IPS-20b (cell line): ENCODE results near the gene MESP2.
"Not testable (repeated sequence)": the region's sequence is repeated elsewhere in the genome, so short reads cannot be mapped to it uniquely, and the experiment has no call there.

ENCODE experiments used
- H3K27ac ChIP-seq: one replicate; pipeline ENCODE4 v1.5.1; 2013; ENCODE audit warnings: low read length
- H3K27me3 ChIP-seq: 2 replicates; pipeline ENCODE4 v1.6.1; 2013; ENCODE audit warnings: mild to moderate bottlenecking, low read length, inconsistent platforms; ENCODE audit not compliant: insufficient read depth
- H3K36me3 ChIP-seq: 2 replicates; pipeline ENCODE4 v1.6.1; 2013; ENCODE audit warnings: low read depth, mild to moderate bottlenecking, inconsistent platforms, low read length, moderate library complexity; ENCODE audit not compliant: insufficient read depth
- H3K4me1 ChIP-seq: 2 replicates; pipeline ENCODE4 v1.6.1; 2013; ENCODE audit warnings: mild to moderate bottlenecking, control low read depth, inconsistent platforms, low read length, moderate library complexity; ENCODE audit not compliant: insufficient read depth
- H3K4me3 ChIP-seq: 2 replicates; pipeline ENCODE4 v1.5.1; 2013; ENCODE audit warnings: mild to moderate bottlenecking, low read length, inconsistent platforms
- H3K9ac ChIP-seq: 2 replicates; pipeline ENCODE4 v1.6.1; 2013; ENCODE audit warnings: low read depth, mild to moderate bottlenecking, inconsistent platforms, low read length, moderate library complexity
- H3K9me3 ChIP-seq: 2 replicates; pipeline ENCODE4 v1.6.1; 2013; ENCODE audit warnings: mild to moderate bottlenecking, low read depth, low read length, inconsistent platforms; ENCODE audit not compliant: insufficient read depth

MESP2 gene

GRCh38 chr15:89770041-89770440 lies 6.1 kb upstream of the MESP2 start:
- H3K9ac ChIP-seq: no peak overlapping the region
- H3K27ac ChIP-seq: no peak overlapping the region
- H3K4me1 ChIP-seq: no peaks in the 10 kb centered on the region
- no peaks in the 10 kb centered on the region for H3K9me3 ChIP-seq
- H3K36me3 ChIP-seq: no peaks in the 10 kb centered on the region
- H3K27me3 ChIP-seq: peaks cover 7% of the 10 kb centered on the region
- H3K4me3 ChIP-seq: no peak overlapping the region

GRCh38 chr15:89772932-89773583 lies 3.1 kb upstream of the MESP2 start:
- H3K4me3 ChIP-seq: no peak overlapping the region
- H3K9me3 ChIP-seq: no peaks in the 10 kb centered on the region
- no peaks in the 10 kb centered on the region for H3K4me1 ChIP-seq
- H3K27ac ChIP-seq: no peak overlapping the region
- H3K9ac ChIP-seq: no peak overlapping the region
- no peaks in the 10 kb centered on the region for H3K36me3 ChIP-seq
- peaks cover 35% of the 10 kb centered on the region for H3K27me3 ChIP-seq

GRCh38 chr15:89774492-89774891 lies 1.6 kb upstream of the MESP2 start:
- H3K9ac ChIP-seq: no peak overlapping the region
- H3K4me3 ChIP-seq: no peak overlapping the region
- H3K9me3 ChIP-seq: no peaks in the 10 kb centered on the region
- no peak overlapping the region for H3K27ac ChIP-seq
- H3K36me3 ChIP-seq: no peaks in the 10 kb centered on the region
- no peaks in the 10 kb centered on the region for H3K4me1 ChIP-seq
- peaks cover 49% of the 10 kb centered on the region for H3K27me3 ChIP-seq

- Histone ChIP-seq H3K9ac (no peak overlapping the region), H3K4me3 (peak overlapping the region; percentile 57; the same call in 1 of the 2 replicates), H3K36me3 (no peaks in the 10 kb centered on the region), H3K27me3 (peaks cover 56% of the 10 kb centered on the region), H3K4me1 (no peaks in the 10 kb centered on the region), H3K27ac (no peak overlapping the region), H3K9me3 (no peaks in the 10 kb centered on the region)
Measured at GRCh38 chr15:89775815-89776214, 317 bp upstream of the MESP2 start.

- Histone ChIP-seq H3K27ac (no peak overlapping the region), H3K4me3 (peak overlapping the region; percentile 57; the same call in 1 of the 2 replicates), H3K9me3 (no peaks in the 10 kb centered on the region), H3K4me1 (peaks cover 3% of the 10 kb centered on the region; the same call in 1 of the 2 replicates), H3K36me3 (no peaks in the 10 kb centered on the region), H3K27me3 (peaks cover 56% of the 10 kb centered on the region), H3K9ac (no peak overlapping the region)
Measured at GRCh38 chr15:89777073-89777751, 1.1 kb downstream of the MESP2 start.

GRCh38 chr15:89777782-89778380 lies 1.7 kb downstream of the MESP2 start:
- Histone ChIP-seq H3K4me1 (peaks cover 3% of the 10 kb centered on the region; the same call in 1 of the 2 replicates), H3K27me3 (peaks cover 56% of the 10 kb centered on the region), H3K36me3 (no peaks in the 10 kb centered on the region), H3K27ac (no peak overlapping the region), H3K9me3 (no peaks in the 10 kb centered on the region), H3K9ac (no peak overlapping the region), H3K4me3 (no peak overlapping the region)

- no peak overlapping the region for H3K4me3 ChIP-seq
- H3K27me3 ChIP-seq: peaks cover 56% of the 10 kb centered on the region
- H3K4me1 ChIP-seq: peaks cover 11% of the 10 kb centered on the region
- H3K27ac ChIP-seq: no peak overlapping the region
- no peaks in the 10 kb centered on the region for H3K36me3 ChIP-seq
- no peaks in the 10 kb centered on the region for H3K9me3 ChIP-seq
- no peak overlapping the region for H3K9ac ChIP-seq
Measured at GRCh38 chr15:89778861-89779260, 2.7 kb downstream of the MESP2 start.

- H3K9me3 ChIP-seq: no peaks in the 10 kb centered on the region
- H3K27ac ChIP-seq: no peak overlapping the region
- H3K4me1 ChIP-seq: peaks cover 14% of the 10 kb centered on the region
- peaks cover 48% of the 10 kb centered on the region for H3K27me3 ChIP-seq
- H3K9ac ChIP-seq: no peak overlapping the region
- no peak overlapping the region for H3K4me3 ChIP-seq
- H3K36me3 ChIP-seq: no peaks in the 10 kb centered on the region
Measured at GRCh38 chr15:89780601-89781000, 4.5 kb downstream of the MESP2 start.

GRCh38 chr15:89781055-89781454 lies 4.9 kb downstream of the MESP2 start:
- Histone ChIP-seq H3K4me1 (peaks cover 14% of the 10 kb centered on the region), H3K36me3 (no peaks in the 10 kb centered on the region), H3K9me3 (no peaks in the 10 kb centered on the region), H3K27me3 (peaks cover 44% of the 10 kb centered on the region), H3K9ac (no peak overlapping the region), H3K27ac (no peak overlapping the region), H3K4me3 (no peak overlapping the region)

- Histone ChIP-seq H3K4me3 (no peak overlapping the region), H3K27me3 (peaks cover 35% of the 10 kb centered on the region), H3K36me3 (no peaks in the 10 kb centered on the region), H3K9ac (no peak overlapping the region), H3K4me1 (peaks cover 14% of the 10 kb centered on the region), H3K9me3 (no peaks in the 10 kb centered on the region), H3K27ac (no peak overlapping the region)
Measured at GRCh38 chr15:89781891-89782618, 5.9 kb downstream of the MESP2 start.

- H3K27ac ChIP-seq, H3K36me3 ChIP-seq, H3K4me3 ChIP-seq, H3K9ac ChIP-seq, H3K9me3 ChIP-seq: not testable (repeated sequence)
- Histone ChIP-seq H3K4me1 (peaks cover 14% of the 10 kb centered on the region), H3K27me3 (peaks cover 30% of the 10 kb centered on the region)
Measured at GRCh38 chr15:89782619-89782950, 6.5 kb downstream of the MESP2 start.
